Body of pancreas (tissue), 4 donors: ENCODE data around the gene PATE3. TPM values are rescaled to one million over a fixed set of nuclear protein-coding genes. Genes with fewer than 3 reads are reported as not detected.

Experiments
- ATAC-seq: fragments of 150-250 bp; one replicate; pipeline ENCODE4 v1.9.1; 2016
- DNase-seq, 4 donors: peaks; one replicate each; pipeline ENCODE4 v3.0.0-alpha.2; 2019
- H3K27ac ChIP-seq, 4 donors: fragments of 200-600 bp; sonication (generic); 1 replicate in 3 of 4; 2 replicates in 1 of 4; pipeline versions ENCODE4 v1.5.1 to v1.6.1; 2016 to 2019; ENCODE audit warnings: mild to moderate bottlenecking in 1 of 4, mixed read lengths in 1 of 4, moderate library complexity in 1 of 4
- H3K27me3 ChIP-seq, 2 donors: fragments of 200-600 bp; sonication (generic); one replicate each; pipeline ENCODE4 v1.6.0; 2016; ENCODE audit warnings: mild to moderate bottlenecking in 1 of 2
- H3K36me3 ChIP-seq, 2 donors: fragments of 200-600 bp; sonication (generic); replicated peaks in 1 of 2; 2 replicates each; pipeline ENCODE4 v1.5.1; 2016; ENCODE audit warnings: low read depth in 2 of 2; ENCODE audit not compliant: insufficient read depth in 1 of 2
- H3K4me1 ChIP-seq: fragments of 200-600 bp; sonication (generic); one replicate; pipeline ENCODE4 v1.6.0; 2016
- H3K4me3 ChIP-seq, 2 donors: fragments of 200-600 bp; sonication (generic); 1 replicate in 1 of 2; 2 replicates in 1 of 2; pipeline ENCODE4 v1.5.1; 2016 to 2019
- H3K9me3 ChIP-seq, 3 donors: fragments of 200-600 bp; sonication (generic); 1 replicate in 2 of 3; 2 replicates in 1 of 3; pipeline ENCODE4 v1.5.1; 2016
- CTCF ChIP-seq, 7 experiments: fragments of 450-650 bp in 4 of 7; fragments of 200-600 bp in 3 of 7; sonication (generic) in 3 of 7; IDR thresholded peaks; one replicate each; pipeline ENCODE4 v1.5.1; 2016 to 2019; ENCODE audit warnings: antibody characterized with exemption in 7 of 7
- POLR2A ChIP-seq, 3 donors: fragments of 450-650 bp; IDR thresholded peaks; one replicate each; pipeline ENCODE4 v1.6.1; 2016; ENCODE audit warnings: antibody characterized with exemption in 3 of 3, mild to moderate bottlenecking in 2 of 3
- WGBS, 2 donors: methylation state at CpG; one replicate each; pipeline ENCODE4 v1.1.5; 2017; 5-methylcytosine and 5-hydroxymethylcytosine counted together
- intact Hi-C: fragments of 100-400 bp; cut with DNase I; formaldehyde crosslinking; loops from one replicate; pipeline ENCODE4 v1.15.1; 2023
- total RNA-seq, 2 donors: library from RNA; depleted of rRNA; stranded (reverse); fragments of >200 nt; gene quantifications; one replicate each; pipeline ENCODE4 v1.1.0, GENCODE V29; 2016

The PATE3 gene
- not detected for total RNA-seq

- intact Hi-C loops = no loop called here
- Histone ChIP-seq H3K9me3 (no peaks in the 10 kb centered on the region), H3K27me3 (no peaks in the 10 kb centered on the region), H3K27ac (no peak within 1 kb of the TSS), H3K36me3 (no peaks in the 10 kb centered on the region), H3K4me1 (no peaks in the 10 kb centered on the region), H3K4me3 (no peak within 1 kb of the TSS)
- WGBS, 2 donors = 36 to 40% methylated on average over 2 of the region's 2 CpGs
- ATAC-seq (no peak), DNase-seq (no peak)
- TF ChIP-seq POLR2A (IDR thresholded peaks at IDR 0.05) (no peak), CTCF (IDR thresholded peaks at IDR 0.05) (no peak)
Observed at GRCh38 chr11:125787827-125788226, at the start of gene PATE3. PATE3 (plus strand) TSS chr11:125788127; CDS start chr11:125788152, 25 bp downstream.

- intact Hi-C loops = no loop called here
- Histone ChIP-seq H3K27ac (no peak overlapping the region), H3K4me3 (no peak overlapping the region), H3K4me1 (no peaks in the 10 kb centered on the region), H3K27me3 (no peaks in the 10 kb centered on the region), H3K36me3 (no peaks in the 10 kb centered on the region), H3K9me3 (peaks cover 0 to 5% (median 0%) of the 10 kb centered on the region in 3 donors)
- DNase-seq = no peak
- ATAC-seq = no peak
- no peak for TF ChIP-seq CTCF (IDR thresholded peaks at IDR 0.05)
- no peak for TF ChIP-seq POLR2A (IDR thresholded peaks at IDR 0.05)
Observed at GRCh38 chr11:125740617-125741016, 47.3 kb upstream of the PATE3 start.

GRCh38 chr11:125743681-125744080 lies 44.2 kb upstream of the PATE3 start:
- Histone ChIP-seq H3K36me3 (no peaks in the 10 kb centered on the region), H3K4me1 (no peaks in the 10 kb centered on the region), H3K4me3 (no peak overlapping the region), H3K9me3 (no peaks in the 10 kb centered on the region), H3K27ac (no peak overlapping the region), H3K27me3 (no peaks in the 10 kb centered on the region)
- WGBS, 2 donors = 65% methylated on average over 1 of the region's 1 CpG
- intact Hi-C loops = no loop called here
- TF ChIP-seq CTCF (IDR thresholded peaks at IDR 0.05) = no peak
- no peak for TF ChIP-seq POLR2A (IDR thresholded peaks at IDR 0.05)
- ATAC-seq (no peak), DNase-seq (no peak)

- no peaks in the 10 kb centered on the region for H3K4me1 ChIP-seq
- H3K36me3 ChIP-seq = no peaks in the 10 kb centered on the region
- 84 to 100% methylated on average over 1 to 3 of the region's 3 CpGs for WGBS, 2 donors
- TF ChIP-seq CTCF (IDR thresholded peaks at IDR 0.05) = no peak
- no peak for TF ChIP-seq POLR2A (IDR thresholded peaks at IDR 0.05)
- H3K27me3 ChIP-seq = no peaks in the 10 kb centered on the region
- intact Hi-C loops = no loop called here
- H3K9me3 ChIP-seq = no peaks in the 10 kb centered on the region
- no peak within 1 kb of the TSS for H3K4me3 ChIP-seq
- ATAC-seq (no peak), DNase-seq (no peak)
- no peak within 1 kb of the TSS for H3K27ac ChIP-seq
Observed at GRCh38 chr11:125745979-125746378, 41.9 kb upstream of the PATE3 start, which contains the start of gene PATE1. PATE1 (plus strand) TSS chr11:125746279; CDS start chr11:125746305, 26 bp downstream.

- intact Hi-C loops = no loop called here
- Histone ChIP-seq H3K36me3 (no peaks in the 10 kb centered on the region), H3K9me3 (no peaks in the 10 kb centered on the region), H3K27me3 (no peaks in the 10 kb centered on the region), H3K4me1 (no peaks in the 10 kb centered on the region), H3K27ac (no peak overlapping the region), H3K4me3 (no peak overlapping the region)
- 15 to 24% methylated on average over 2 of the region's 2 CpGs for WGBS, 2 donors
- no peak for DNase-seq
- ATAC-seq = no peak
- TF ChIP-seq CTCF (IDR thresholded peaks at IDR 0.05) = no peak
- no peak for TF ChIP-seq POLR2A (IDR thresholded peaks at IDR 0.05)
Observed at GRCh38 chr11:125750629-125751028, 37.3 kb upstream of the PATE3 start.
